ENCODE results near the gene BRCA1.

The BRCA1 gene

GRCh38 chr17:43024407-43025289 lies 100.5 kb downstream of the BRCA1 start, which contains the start of gene RND2:
Gene RND2 (plus strand): TSS chr17:43025231. CDS start chr17:43025348, 117 bp downstream.
- DNase-seq (ENCODE audit: low read depth) = no peak

GRCh38 chr17:43021741-43022512 lies 103.2 kb downstream of the BRCA1 start, which contains the start of gene VAT1:
Gene VAT1 (minus strand): TSS chr17:43022385. CDS start chr17:43022322, 63 bp downstream.
- no peak for DNase-seq (ENCODE audit: low read depth)

GRCh38 chr17:43020789-43021740 lies 104.1 kb downstream of the BRCA1 start:
- DNase-seq (ENCODE audit: low read depth) = no peak

- no peak for DNase-seq (ENCODE audit: low read depth)
These were observed 105.0 kb downstream of the BRCA1 start for GRCh38 chr17:43020030-43020621.

- DNase-seq (ENCODE audit: low read depth) = no peak
These were observed 105.7 kb downstream of the BRCA1 start for GRCh38 chr17:43019418-43019817.

GRCh38 chr17:43018932-43019331 lies 106.2 kb downstream of the BRCA1 start:
- DNase-seq (ENCODE audit: low read depth) = no peak

GRCh38 chr17:43018008-43018853 lies 106.9 kb downstream of the BRCA1 start:
- DNase-seq (ENCODE audit: low read depth) = no peak

- DNase-seq (ENCODE audit: low read depth) = no peak
These were observed 108.9 kb downstream of the BRCA1 start for GRCh38 chr17:43016216-43016615.

GRCh38 chr17:43015579-43015978 lies 109.6 kb downstream of the BRCA1 start:
- DNase-seq (ENCODE audit: low read depth) = no peak

GRCh38 chr17:43014649-43015542 lies 110.3 kb downstream of the BRCA1 start:
- no peak for DNase-seq (ENCODE audit: low read depth)

- no peak for DNase-seq (ENCODE audit: low read depth)
These were observed 111.0 kb downstream of the BRCA1 start for GRCh38 chr17:43014020-43014648.

- DNase-seq (ENCODE audit: low read depth) = no peak
These were observed 111.9 kb downstream of the BRCA1 start for GRCh38 chr17:43013296-43013695.

- no peak for DNase-seq (ENCODE audit: low read depth)
These were observed 113.3 kb downstream of the BRCA1 start for GRCh38 chr17:43011728-43012472.

GRCh38 chr17:43010667-43011308 lies 114.4 kb downstream of the BRCA1 start:
- no peak for DNase-seq (ENCODE audit: low read depth)

- no peak for DNase-seq (ENCODE audit: low read depth)
These were observed 118.3 kb downstream of the BRCA1 start, which contains the start of gene IFI35 for GRCh38 chr17:43006639-43007551. Gene IFI35 (plus strand): TSS chr17:43006784. CDS start chr17:43006948, 164 bp downstream.

- DNase-seq (ENCODE audit: low read depth) = no peak
These were observed 121.5 kb downstream of the BRCA1 start for GRCh38 chr17:43003542-43004172.

All from HS-27A (cell line).